ENCODE data around the gene PDE9A.

DNA sequence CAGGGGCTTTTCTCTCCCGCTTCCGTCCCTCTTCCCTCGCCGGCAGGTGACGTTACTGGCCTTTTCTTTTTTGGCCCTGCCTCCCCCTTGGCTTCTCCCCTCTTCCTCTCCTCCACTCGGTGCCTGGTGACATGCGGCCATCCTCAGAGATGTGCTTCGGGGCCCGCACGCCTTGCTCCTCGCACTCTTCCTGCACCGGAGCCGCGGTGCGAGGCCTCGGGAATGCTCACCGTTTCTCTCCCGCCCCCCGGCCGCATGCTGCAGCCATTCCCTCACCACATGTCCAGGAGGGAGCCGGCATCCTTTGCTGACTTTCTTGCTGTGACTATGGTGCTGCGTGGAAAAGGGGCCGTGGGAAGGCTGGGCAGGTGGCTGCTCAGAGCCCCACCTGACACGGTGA, 39.3 kb downstream of the PDE9A start:
- TF ChIP-seq, protein P1, sequence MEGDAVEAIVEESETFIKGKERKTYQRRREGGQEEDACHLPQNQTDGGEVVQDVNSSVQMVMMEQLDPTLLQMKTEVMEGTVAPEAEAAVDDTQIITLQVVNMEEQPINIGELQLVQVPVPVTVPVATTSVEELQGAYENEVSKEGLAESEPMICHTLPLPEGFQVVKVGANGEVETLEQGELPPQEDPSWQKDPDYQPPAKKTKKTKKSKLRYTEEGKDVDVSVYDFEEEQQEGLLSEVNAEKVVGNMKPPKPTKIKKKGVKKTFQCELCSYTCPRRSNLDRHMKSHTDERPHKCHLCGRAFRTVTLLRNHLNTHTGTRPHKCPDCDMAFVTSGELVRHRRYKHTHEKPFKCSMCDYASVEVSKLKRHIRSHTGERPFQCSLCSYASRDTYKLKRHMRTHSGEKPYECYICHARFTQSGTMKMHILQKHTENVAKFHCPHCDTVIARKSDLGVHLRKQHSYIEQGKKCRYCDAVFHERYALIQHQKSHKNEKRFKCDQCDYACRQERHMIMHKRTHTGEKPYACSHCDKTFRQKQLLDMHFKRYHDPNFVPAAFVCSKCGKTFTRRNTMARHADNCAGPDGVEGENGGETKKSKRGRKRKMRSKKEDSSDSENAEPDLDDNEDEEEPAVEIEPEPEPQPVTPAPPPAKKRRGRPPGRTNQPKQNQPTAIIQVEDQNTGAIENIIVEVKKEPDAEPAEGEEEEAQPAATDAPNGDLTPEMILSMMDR (IDR thresholded peaks at IDR 0.05; ENCODE audit: extremely low read depth in 1 of 2, insufficient read depth in 1 of 2, low read depth in 1 of 2, low read length in 2 of 2), result no peak
- TF ChIP-seq, protein P2, sequence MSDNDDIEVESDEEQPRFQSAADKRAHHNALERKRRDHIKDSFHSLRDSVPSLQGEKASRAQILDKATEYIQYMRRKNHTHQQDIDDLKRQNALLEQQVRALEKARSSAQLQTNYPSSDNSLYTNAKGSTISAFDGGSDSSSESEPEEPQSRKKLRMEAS (IDR thresholded peaks at IDR 0.05; ENCODE audit: insufficient read depth, insufficient read length), result no peak
